Coronary artery (tissue), 2 donors: Measurements from ENCODE around the gene LMBR1.

Experiments
- DNase-seq: peaks from one replicate; pipeline ENCODE4 v3.0.0-alpha.2; 2017; ENCODE audit warnings: low spot score
- H3K27ac ChIP-seq, 2 donors: fragments of 200-600 bp; sonication (generic); one replicate each; pipeline ENCODE4 v1.5.1; 2016 to 2019
- H3K4me3 ChIP-seq: fragments of 200-600 bp; sonication (generic); 2 replicates; pipeline ENCODE4 v1.5.1; 2016; ENCODE audit warnings: mild to moderate bottlenecking, moderate library complexity
- CTCF ChIP-seq: fragments of 200-600 bp; sonication (generic); IDR thresholded peaks from one replicate; pipeline ENCODE4 v1.5.1; 2019; ENCODE audit warnings: antibody characterized with exemption

Gene LMBR1

GRCh38 chr7:156765901-156766656, 126.9 kb downstream of the LMBR1 start:
- no peak for DNase-seq
- H3K4me3 ChIP-seq: no peak overlapping the region
- no peak overlapping the region for H3K27ac ChIP-seq
- TF ChIP-seq CTCF: no peak

- no peak overlapping the region for H3K27ac ChIP-seq
- H3K4me3 ChIP-seq: no peak overlapping the region
- no peak for DNase-seq
- TF ChIP-seq CTCF: no peak
Measured at GRCh38 chr7:156764766-156765165, 128.2 kb downstream of the LMBR1 start.

GRCh38 chr7:156764016-156764669, 128.8 kb downstream of the LMBR1 start:
- DNase-seq: no peak
- Histone ChIP-seq H3K27ac (no peak overlapping the region), H3K4me3 (no peak overlapping the region)
- no peak for TF ChIP-seq CTCF

GRCh38 chr7:156759579-156760202, 133.3 kb downstream of the LMBR1 start:
- no peak for DNase-seq
- H3K27ac ChIP-seq: no peak overlapping the region
- no peak for TF ChIP-seq CTCF
- H3K4me3 ChIP-seq: no peak overlapping the region

GRCh38 chr7:156759143-156759542, 133.8 kb downstream of the LMBR1 start:
- no peak for DNase-seq
- no peak for TF ChIP-seq CTCF

GRCh38 chr7:156754201-156754600, 138.8 kb downstream of the LMBR1 start:
- DNase-seq: no peak
- H3K4me3 ChIP-seq: no peak overlapping the region
- no peak for TF ChIP-seq CTCF
- H3K27ac ChIP-seq: no peak overlapping the region

More at GRCh38 chr7:156759143-156759542, 133.8 kb downstream of the LMBR1 start:
- H3K27ac ChIP-seq: no peak overlapping the region
- no peak overlapping the region for H3K4me3 ChIP-seq
